DOHH2 (cell line): ENCODE measurements around the gene PDE4D.

Experiments used
- EZH2phosphoT487 ChIP-seq: fragments of 200-600 bp; sonication (generic); IDR thresholded peaks from 2 replicates; pipeline ENCODE4 v1.6.1; 2017; ENCODE audit warnings: borderline replicate concordance, mild to moderate bottlenecking, antibody characterized with exemption, low read length, moderate library complexity, mixed read lengths
- TF ChIP-seq, protein P1 (sequence below): fragments of 200-600 bp; sonication (generic); IDR thresholded peaks from one replicate; pipeline ENCODE4 v1.5.1; 2014; ENCODE audit warnings: antibody characterized with exemption, mild to moderate bottlenecking, low read depth, low read length; ENCODE audit not compliant: poor library complexity, severe bottlenecking

DNA sequence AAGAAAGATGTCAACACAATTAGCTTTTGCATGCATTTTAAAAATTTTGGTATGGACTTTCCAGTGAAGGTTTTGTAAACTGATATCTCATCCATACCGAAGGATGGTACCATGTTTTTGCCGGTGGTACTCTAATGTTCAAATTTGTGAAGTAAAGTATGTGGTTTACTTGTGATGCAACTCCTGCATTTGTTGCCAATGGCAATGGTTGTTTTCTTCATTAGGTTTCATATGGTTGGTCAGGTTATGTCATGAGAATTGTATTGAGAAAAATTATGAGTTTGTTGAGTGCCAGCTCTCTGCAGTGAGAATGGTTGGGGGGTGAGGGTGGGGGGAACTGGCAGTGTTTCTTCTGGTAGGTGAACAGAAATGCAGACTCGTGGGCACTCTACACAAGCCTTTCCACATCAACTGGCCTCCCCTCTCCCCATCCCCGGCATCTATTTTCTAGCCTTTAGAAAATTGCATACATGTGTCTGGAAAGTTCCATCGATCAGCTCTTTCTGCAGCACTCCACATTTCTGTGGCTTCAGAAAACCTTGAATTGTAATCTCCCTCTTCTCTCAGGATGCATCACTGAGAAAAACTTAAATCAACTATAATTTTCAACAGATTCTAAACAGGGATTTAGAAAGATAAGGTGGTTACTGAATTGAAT lies 107.7 kb downstream of the PDE4D start:
- TF ChIP-seq, protein P1, sequence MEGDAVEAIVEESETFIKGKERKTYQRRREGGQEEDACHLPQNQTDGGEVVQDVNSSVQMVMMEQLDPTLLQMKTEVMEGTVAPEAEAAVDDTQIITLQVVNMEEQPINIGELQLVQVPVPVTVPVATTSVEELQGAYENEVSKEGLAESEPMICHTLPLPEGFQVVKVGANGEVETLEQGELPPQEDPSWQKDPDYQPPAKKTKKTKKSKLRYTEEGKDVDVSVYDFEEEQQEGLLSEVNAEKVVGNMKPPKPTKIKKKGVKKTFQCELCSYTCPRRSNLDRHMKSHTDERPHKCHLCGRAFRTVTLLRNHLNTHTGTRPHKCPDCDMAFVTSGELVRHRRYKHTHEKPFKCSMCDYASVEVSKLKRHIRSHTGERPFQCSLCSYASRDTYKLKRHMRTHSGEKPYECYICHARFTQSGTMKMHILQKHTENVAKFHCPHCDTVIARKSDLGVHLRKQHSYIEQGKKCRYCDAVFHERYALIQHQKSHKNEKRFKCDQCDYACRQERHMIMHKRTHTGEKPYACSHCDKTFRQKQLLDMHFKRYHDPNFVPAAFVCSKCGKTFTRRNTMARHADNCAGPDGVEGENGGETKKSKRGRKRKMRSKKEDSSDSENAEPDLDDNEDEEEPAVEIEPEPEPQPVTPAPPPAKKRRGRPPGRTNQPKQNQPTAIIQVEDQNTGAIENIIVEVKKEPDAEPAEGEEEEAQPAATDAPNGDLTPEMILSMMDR: no peak
- TF ChIP-seq EZH2phosphoT487: no peak
